Spinal cord (tissue), 10 donors: Measurements from ENCODE around the gene BOD1L2. TPM values are rescaled to one million over a fixed set of nuclear protein-coding genes. Genes with fewer than 3 reads are reported as not detected.

Experiments
- DNase-seq, 6 donors: peaks; one replicate each; pipeline versions ENCODE4 v3.0.0 to v3.0.0-alpha.2; 2013 to 2015; ENCODE audit warnings: low spot score in 6 of 6, low read depth in 4 of 6
- H3K27ac ChIP-seq: one replicate; pipeline ENCODE4 v1.5.1; 2013; ENCODE audit warnings: low read depth, low read length, control low read depth
- H3K27me3 ChIP-seq: one replicate; pipeline ENCODE4 v1.6.1; 2013; ENCODE audit warnings: low read length; ENCODE audit not compliant: control insufficient read depth, insufficient read depth
- H3K36me3 ChIP-seq: one replicate; pipeline ENCODE4 v1.6.1; 2013; ENCODE audit warnings: low read length; ENCODE audit not compliant: control insufficient read depth, insufficient read depth
- H3K4me1 ChIP-seq: one replicate; pipeline ENCODE4 v1.6.1; 2013; ENCODE audit warnings: low read length; ENCODE audit not compliant: control insufficient read depth, insufficient read depth
- H3K4me3 ChIP-seq: one replicate; pipeline ENCODE4 v1.5.1; 2013; ENCODE audit warnings: low read depth, low read length, control low read depth
- H3K9me3 ChIP-seq: one replicate; pipeline ENCODE4 v1.6.1; 2013; ENCODE audit warnings: low read length; ENCODE audit not compliant: control insufficient read depth, insufficient read depth
- WGBS: methylation state at CpG from one replicate; pipeline ENCODE4 v1.1.5; 2013; ENCODE audit warnings: missing lambda C conversion rate; ENCODE audit not compliant: insufficient coverage; 5-methylcytosine and 5-hydroxymethylcytosine counted together
- polyA plus RNA-seq, 2 donors: library from polyadenylated mRNA; unstranded; fragments of 120-200 nt; gene quantifications; one replicate each; pipeline ENCODE4 v1.2.1, GENCODE V29; 2013; ENCODE audit not compliant: insufficient read length in 2 of 2
- total RNA-seq, 2 donors: library from RNA; depleted of rRNA in 1 of 2; stranded (reverse); fragments of 120-200 nt in 1 of 2; fragments of >200 nt in 1 of 2; gene quantifications; one replicate each; pipeline versions ENCODE4 v1.2.3 to v1.2.4, GENCODE V29; 2013 to 2014
- donor health status: healthy.

BOD1L2 gene
- total and polyA plus RNA-seq, 4 donors: not detected

GRCh38 chr18:57128220-57128932, 18.5 kb upstream of the BOD1L2 start:
- no peak overlapping the region for H3K4me3 ChIP-seq
- no peak overlapping the region for H3K27ac ChIP-seq
- WGBS: 86% methylated on average over 8 of the region's 8 CpGs
- no peaks in the 10 kb centered on the region for H3K36me3 ChIP-seq
- no peaks in the 10 kb centered on the region for H3K9me3 ChIP-seq
- no peaks in the 10 kb centered on the region for H3K4me1 ChIP-seq
- DNase-seq: no peak
- peaks cover 5% of the 10 kb centered on the region for H3K27me3 ChIP-seq

GRCh38 chr18:57131101-57131500, 15.8 kb upstream of the BOD1L2 start:
- H3K4me3 ChIP-seq: no peak overlapping the region
- no peaks in the 10 kb centered on the region for H3K36me3 ChIP-seq
- DNase-seq: peak in 1 of 6 donors; percentile 21
- H3K4me1 ChIP-seq: no peaks in the 10 kb centered on the region
- no peaks in the 10 kb centered on the region for H3K9me3 ChIP-seq
- no peak overlapping the region for H3K27ac ChIP-seq
- H3K27me3 ChIP-seq: peaks cover 3% of the 10 kb centered on the region
- 79% methylated on average over 2 of the region's 5 CpGs for WGBS

- Histone ChIP-seq H3K9me3 (no peaks in the 10 kb centered on the region), H3K4me3 (no peak overlapping the region), H3K36me3 (no peaks in the 10 kb centered on the region), H3K4me1 (no peaks in the 10 kb centered on the region), H3K27ac (no peak overlapping the region), H3K27me3 (peaks cover 3% of the 10 kb centered on the region)
- peak in 1 of 6 donors; percentile 22 for DNase-seq
Observed at GRCh38 chr18:57131782-57132181, 15.1 kb upstream of the BOD1L2 start.

GRCh38 chr18:57134618-57135135, 12.2 kb upstream of the BOD1L2 start:
- no peaks in the 10 kb centered on the region for H3K9me3 ChIP-seq
- H3K27ac ChIP-seq: no peak overlapping the region
- no peaks in the 10 kb centered on the region for H3K4me1 ChIP-seq
- no peaks in the 10 kb centered on the region for H3K27me3 ChIP-seq
- DNase-seq: no peak
- WGBS: 49% methylated on average over 3 of the region's 4 CpGs
- no peaks in the 10 kb centered on the region for H3K36me3 ChIP-seq
- no peak overlapping the region for H3K4me3 ChIP-seq

- no peaks in the 10 kb centered on the region for H3K36me3 ChIP-seq
- H3K27me3 ChIP-seq: no peaks in the 10 kb centered on the region
- WGBS: 67% methylated on average over 3 of the region's 4 CpGs
- no peak overlapping the region for H3K4me3 ChIP-seq
- DNase-seq: no peak
- no peaks in the 10 kb centered on the region for H3K4me1 ChIP-seq
- no peaks in the 10 kb centered on the region for H3K9me3 ChIP-seq
- H3K27ac ChIP-seq: no peak overlapping the region
Observed at GRCh38 chr18:57135699-57136098, 11.2 kb upstream of the BOD1L2 start.

GRCh38 chr18:57137847-57138246, 9.0 kb upstream of the BOD1L2 start:
- WGBS: 100% methylated on average over 3 of the region's 3 CpGs
- Histone ChIP-seq H3K9me3 (no peaks in the 10 kb centered on the region), H3K27ac (no peak overlapping the region), H3K4me3 (no peak overlapping the region), H3K4me1 (no peaks in the 10 kb centered on the region), H3K27me3 (no peaks in the 10 kb centered on the region), H3K36me3 (no peaks in the 10 kb centered on the region)
- no peak for DNase-seq

- H3K36me3 ChIP-seq: no peaks in the 10 kb centered on the region
- H3K4me1 ChIP-seq: no peaks in the 10 kb centered on the region
- H3K27ac ChIP-seq: no peak overlapping the region
- H3K27me3 ChIP-seq: peaks cover 2% of the 10 kb centered on the region
- WGBS: 83% methylated on average over 10 of the region's 10 CpGs
- DNase-seq: no peak
- H3K4me3 ChIP-seq: no peak overlapping the region
- H3K9me3 ChIP-seq: no peaks in the 10 kb centered on the region
Observed at GRCh38 chr18:57141208-57142129, 5.4 kb upstream of the BOD1L2 start.

- no peaks in the 10 kb centered on the region for H3K9me3 ChIP-seq
Observed at GRCh38 chr18:57142324-57142723, 4.6 kb upstream of the BOD1L2 start.

GRCh38 chr18:57143265-57143664, 3.6 kb upstream of the BOD1L2 start:
- WGBS: no CpG with 5 or more reads among the region's 1 CpG
- Histone ChIP-seq H3K9me3 (no peaks in the 10 kb centered on the region), H3K27ac (no peak overlapping the region), H3K4me3 (no peak overlapping the region), H3K4me1 (no peaks in the 10 kb centered on the region), H3K36me3 (no peaks in the 10 kb centered on the region), H3K27me3 (peaks cover 2% of the 10 kb centered on the region)
- no peak for DNase-seq

More at GRCh38 chr18:57142324-57142723, 4.6 kb upstream of the BOD1L2 start:
- Histone ChIP-seq H3K36me3 (no peaks in the 10 kb centered on the region), H3K4me1 (no peaks in the 10 kb centered on the region), H3K4me3 (no peak overlapping the region), H3K27ac (no peak overlapping the region), H3K27me3 (peaks cover 2% of the 10 kb centered on the region)
- DNase-seq: no peak
